Common myeloid progenitor, CD34-positive (primary cell): ENCODE results near the gene IMMP2L.
"Not testable (repeated sequence)": the region's sequence is repeated elsewhere in the genome, so short reads cannot be mapped to it uniquely, and the experiment has no call there.

Experiments used
- CTCF ChIA-PET: fragments of 350-600 bp; sonication (Branson Sonifier 250); formaldehyde crosslinking; loops from one replicate; lab custom pipeline; 2021; ENCODE audit warnings: antibody characterized with exemption; lab: Charles Lee
- POLR2A ChIA-PET: fragments of 350-600 bp; sonication (Branson Sonifier 250); formaldehyde crosslinking; loops from one replicate; lab custom pipeline; 2021; ENCODE audit warnings: antibody characterized with exemption; lab: Charles Lee
- DNase-seq, 3 donors: peaks; one replicate each; pipeline versions ENCODE4 v3.0.0 to v3.0.0-alpha.2; 2013
- H3K27ac ChIP-seq, 2 experiments: 1 replicate in 1 of 2; 2 replicates in 1 of 2; pipeline ENCODE4 v1.7.0; 2013; ENCODE audit warnings: inconsistent platforms in 2 of 2, low read length in 2 of 2, mild to moderate bottlenecking in 2 of 2, low read depth in 1 of 2, moderate library complexity in 1 of 2; ENCODE audit not compliant: severe bottlenecking in 2 of 2, insufficient read depth in 1 of 2, poor library complexity in 1 of 2
- H3K27me3 ChIP-seq, 5 experiments: replicated peaks in 2 of 5; 1 replicate in 3 of 5; 2 replicates in 2 of 5; pipeline versions ENCODE4 v1.6.1 to v1.7.0; 2013; ENCODE audit warnings: low read length in 4 of 5, mild to moderate bottlenecking in 2 of 5, moderate library complexity in 2 of 5, inconsistent platforms in 1 of 5; ENCODE audit not compliant: insufficient read depth in 5 of 5, control insufficient read depth in 4 of 5
- H3K36me3 ChIP-seq, 4 experiments: 1 replicate in 2 of 4; 2 replicates in 2 of 4; pipeline versions ENCODE4 v1.6.1 to v1.7.0; 2013; ENCODE audit warnings: low read length in 3 of 4, control low read depth in 1 of 4, mild to moderate bottlenecking in 1 of 4; ENCODE audit not compliant: control insufficient read depth in 4 of 4, insufficient read depth in 4 of 4
- H3K4me1 ChIP-seq, 4 experiments: 1 replicate in 3 of 4; 2 replicates in 1 of 4; pipeline versions ENCODE4 v1.6.1 to v1.7.1; 2013; ENCODE audit warnings: low read length in 3 of 4, mild to moderate bottlenecking in 3 of 4, control low read depth in 1 of 4, inconsistent platforms in 1 of 4, moderate library complexity in 1 of 4; ENCODE audit not compliant: control insufficient read depth in 4 of 4, insufficient read depth in 4 of 4; ENCODE audit errors: control extremely low read depth in 1 of 4
- H3K4me3 ChIP-seq, 7 experiments: 1 replicate in 4 of 7; 2 replicates in 3 of 7; pipeline versions ENCODE4 v1.5.1 to v1.7.0; 2013; ENCODE audit warnings: mild to moderate bottlenecking in 7 of 7, low read length in 6 of 7, moderate library complexity in 6 of 7, inconsistent platforms in 2 of 7, low read depth in 2 of 7, control low read depth in 1 of 7; ENCODE audit not compliant: insufficient read depth in 4 of 7, control insufficient read depth in 1 of 7; ENCODE audit errors: extremely low read depth in 1 of 7
- H3K9me3 ChIP-seq, 5 experiments: 1 replicate in 4 of 5; 2 replicates in 1 of 5; pipeline versions ENCODE4 v1.6.1 to v1.7.1; 2013; ENCODE audit warnings: low read length in 4 of 5, mild to moderate bottlenecking in 2 of 5, inconsistent platforms in 1 of 5, low read depth in 1 of 5, moderate library complexity in 1 of 5; ENCODE audit not compliant: control insufficient read depth in 4 of 5, insufficient read depth in 2 of 5; ENCODE audit errors: control extremely low read depth in 1 of 5
- WGBS: methylation state at CpG from one replicate; pipeline ENCODE4 v1.1.5; 2013; ENCODE audit not compliant: insufficient coverage; 5-methylcytosine and 5-hydroxymethylcytosine counted together

IMMP2L gene

GRCh38 chr7:111301891-111302290 lies 260.4 kb downstream of the IMMP2L start:
- no peaks in the 10 kb centered on the region for H3K27me3 ChIP-seq
- H3K4me3 ChIP-seq, result no peak overlapping the region
- no peaks in the 10 kb centered on the region for H3K4me1 ChIP-seq
- ChIA-PET POLR2A (no interaction called here), CTCF (no interaction called here)
- H3K9me3 ChIP-seq, result no peaks in the 10 kb centered on the region
- no CpG with 5 or more reads among the region's 1 CpG for WGBS
- no peak overlapping the region for H3K27ac ChIP-seq
- H3K36me3 ChIP-seq, result no peaks in the 10 kb centered on the region
- DNase-seq, result no peak

DNA sequence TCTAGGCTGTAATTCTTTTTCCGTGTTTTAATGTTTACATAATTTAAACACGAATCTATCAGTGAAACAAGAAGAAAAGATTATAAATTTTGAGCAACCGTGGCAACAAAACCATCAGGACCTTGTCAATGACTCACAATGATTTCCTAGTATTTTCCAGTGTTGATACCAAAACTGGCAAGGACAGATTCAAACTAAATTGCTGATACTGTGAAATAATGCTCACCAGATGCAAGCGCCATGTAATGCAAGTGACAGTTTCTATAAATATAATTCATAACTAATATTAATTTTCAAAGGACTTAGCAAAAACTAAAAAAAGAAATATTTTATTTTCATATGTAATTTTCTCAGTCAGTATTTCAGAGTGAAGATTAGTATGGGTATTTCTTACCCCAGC lies 267.8 kb downstream of the IMMP2L start:
- POLR2A ChIA-PET, result no interaction called here
- 100% methylated on average over 1 of the region's 4 CpGs for WGBS
- no peaks in the 10 kb centered on the region for H3K36me3 ChIP-seq
- no peak for DNase-seq
- peaks cover 0 to 4% (median 0%) of the 10 kb centered on the region in 4 experiments for H3K4me1 ChIP-seq
- peaks cover 0 to 1% (median 0%) of the 10 kb centered on the region in 5 experiments for H3K9me3 ChIP-seq
- H3K27ac ChIP-seq, result no peak overlapping the region
- H3K27me3 ChIP-seq, result no peaks in the 10 kb centered on the region
- H3K4me3 ChIP-seq, result no peak overlapping the region
- CTCF ChIA-PET, result no interaction called here

GRCh38 chr7:111292026-111292470 lies 270.2 kb downstream of the IMMP2L start:
- Histone ChIP-seq H3K36me3 (no peaks in the 10 kb centered on the region), H3K27ac (no peak overlapping the region), H3K4me1 (peaks cover 0 to 4% (median 0%) of the 10 kb centered on the region in 4 experiments), H3K9me3 (peaks cover 0 to 6% (median 0%) of the 10 kb centered on the region in 5 experiments), H3K27me3 (no peaks in the 10 kb centered on the region), H3K4me3 (no peak overlapping the region)
- ChIA-PET POLR2A (no interaction called here), CTCF (no interaction called here)
- DNase-seq, result no peak
- WGBS, result 100% methylated on average over 1 of the region's 1 CpG

GRCh38 chr7:111290982-111291381 lies 271.3 kb downstream of the IMMP2L start:
- Histone ChIP-seq H3K4me3 (no peak overlapping the region), H3K27me3 (no peaks in the 10 kb centered on the region), H3K27ac (no peak overlapping the region), H3K36me3 (no peaks in the 10 kb centered on the region), H3K4me1 (peaks cover 0 to 4% (median 0%) of the 10 kb centered on the region in 4 experiments), H3K9me3 (peaks cover 0 to 6% (median 0%) of the 10 kb centered on the region in 5 experiments)
- WGBS, result 83% methylated on average over 1 of the region's 1 CpG
- POLR2A ChIA-PET, result interaction anchor here (0.6 kb wide), 1 partner anchor 403 kb away, joined by 4 read pairs; no protein-coding TSS in a partner anchor
- CTCF ChIA-PET, result no interaction called here
- no peak for DNase-seq

DNA sequence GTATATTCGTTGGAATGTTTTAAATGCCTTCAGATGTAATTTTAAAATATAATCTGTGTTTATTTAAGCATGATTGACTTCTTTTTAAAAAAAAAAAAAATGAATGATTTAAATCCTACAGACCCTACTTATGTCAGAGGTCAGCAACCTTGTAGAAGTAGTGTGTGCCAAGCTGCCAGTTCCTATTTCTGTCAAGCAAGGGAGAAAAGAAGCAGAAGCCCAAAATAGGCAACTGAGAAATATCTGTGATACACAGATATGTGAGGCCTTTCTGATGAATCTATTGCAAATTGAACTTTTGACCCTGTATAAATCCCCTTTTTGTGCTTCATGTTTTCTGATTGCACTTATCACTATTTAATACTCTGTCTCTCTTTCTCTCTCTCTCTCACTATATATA lies 271.9 kb downstream of the IMMP2L start:
- Histone ChIP-seq H3K4me3 (no peak overlapping the region), H3K36me3 (no peaks in the 10 kb centered on the region), H3K9me3 (peaks cover 0 to 6% (median 0%) of the 10 kb centered on the region in 5 experiments), H3K4me1 (peaks cover 0 to 4% (median 0%) of the 10 kb centered on the region in 4 experiments), H3K27ac (no peak overlapping the region), H3K27me3 (no peaks in the 10 kb centered on the region)
- CTCF ChIA-PET, result no interaction called here
- POLR2A ChIA-PET, result interaction anchor here (0.6 kb wide), 1 partner anchor 403 kb away, joined by 4 read pairs; no protein-coding TSS in a partner anchor
- DNase-seq, result peak in 2 of 3 donors; percentile 14 to 26
- WGBS, result no CpG with 5 or more reads among the region's 1 CpG

- H3K4me3 ChIP-seq, H3K27me3 ChIP-seq, H3K9me3 ChIP-seq, H3K36me3 ChIP-seq, CTCF ChIA-PET, H3K27ac ChIP-seq, POLR2A ChIA-PET, H3K4me1 ChIP-seq, DNase-seq: not testable (repeated sequence)
- 100% methylated on average over 1 of the region's 3 CpGs for WGBS
These were observed 273.9 kb downstream of the IMMP2L start for GRCh38 chr7:111288441-111288840.

DNA sequence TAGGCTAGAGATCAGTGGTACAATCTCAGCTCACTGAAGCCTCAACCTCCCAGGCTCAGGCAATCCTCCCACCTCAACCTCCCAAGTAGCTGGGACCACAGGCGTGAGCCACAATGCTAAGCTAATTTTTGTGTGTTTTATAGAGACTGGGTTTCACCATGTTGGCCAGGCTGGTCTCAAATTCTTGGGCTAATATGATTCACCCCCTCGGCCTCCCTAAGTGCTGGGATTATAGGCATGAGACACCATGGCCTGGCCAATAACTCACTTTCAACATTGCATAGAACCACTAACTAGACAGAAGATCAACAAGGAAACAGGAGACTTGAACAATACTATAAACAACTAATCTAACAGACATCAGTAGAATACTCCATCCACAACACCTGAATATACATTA lies 279.7 kb downstream of the IMMP2L start:
- no peaks in the 10 kb centered on the region for H3K27me3 ChIP-seq
- WGBS, result no CpG with 5 or more reads among the region's 2 CpGs
- CTCF ChIA-PET, result no interaction called here

More for the DNA sequence above, 279.7 kb downstream of the IMMP2L start:
- no peak overlapping the region for H3K27ac ChIP-seq
- peaks cover 0 to 3% (median 0%) of the 10 kb centered on the region in 5 experiments for H3K9me3 ChIP-seq
- POLR2A ChIA-PET, result no interaction called here
- no peaks in the 10 kb centered on the region for H3K4me1 ChIP-seq
- no peak overlapping the region for H3K4me3 ChIP-seq
- no peaks in the 10 kb centered on the region for H3K36me3 ChIP-seq
- no peak for DNase-seq
